ENCODE measurements around the gene PBOV1.

DNA sequence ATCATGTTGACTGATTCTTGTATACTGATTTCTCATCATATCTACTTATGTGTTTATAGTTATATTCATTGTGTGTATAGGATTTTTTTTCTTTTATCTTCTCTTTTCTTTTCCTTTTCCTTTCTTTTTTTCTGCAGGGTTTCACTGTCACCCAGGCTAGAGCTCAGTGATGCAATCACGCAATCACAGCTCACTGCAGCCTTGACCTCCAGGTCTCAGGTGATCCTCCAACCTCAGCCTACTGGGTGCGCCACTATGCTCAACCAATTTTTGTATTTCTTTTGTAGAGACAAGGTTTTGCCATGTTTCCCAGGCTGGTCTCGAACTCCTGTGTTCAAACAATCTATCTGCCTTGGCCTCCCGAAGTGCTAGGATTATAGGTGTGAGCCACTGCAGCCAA lies 1.6 kb upstream of the PBOV1 start:
- TF ChIP-seq ZBTB1 (tag by site-specific recombination; IDR thresholded peaks at IDR 0.05) (no peak), KLF16 (tag by site-specific recombination; IDR thresholded peaks at IDR 0.05) (no peak), ZNF112 (tag by site-specific recombination; IDR thresholded peaks at IDR 0.05) (no peak)
- TF ChIP-seq, protein P1, sequence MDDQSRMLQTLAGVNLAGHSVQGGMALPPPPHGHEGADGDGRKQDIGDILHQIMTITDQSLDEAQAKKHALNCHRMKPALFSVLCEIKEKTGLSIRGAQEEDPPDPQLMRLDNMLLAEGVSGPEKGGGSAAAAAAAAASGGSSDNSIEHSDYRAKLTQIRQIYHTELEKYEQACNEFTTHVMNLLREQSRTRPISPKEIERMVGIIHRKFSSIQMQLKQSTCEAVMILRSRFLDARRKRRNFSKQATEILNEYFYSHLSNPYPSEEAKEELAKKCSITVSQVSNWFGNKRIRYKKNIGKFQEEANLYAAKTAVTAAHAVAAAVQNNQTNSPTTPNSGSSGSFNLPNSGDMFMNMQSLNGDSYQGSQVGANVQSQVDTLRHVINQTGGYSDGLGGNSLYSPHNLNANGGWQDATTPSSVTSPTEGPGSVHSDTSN (CRISPR knock-in tag; IDR thresholded peaks at IDR 0.05) = no peak
- TF ChIP-seq, protein P2, sequence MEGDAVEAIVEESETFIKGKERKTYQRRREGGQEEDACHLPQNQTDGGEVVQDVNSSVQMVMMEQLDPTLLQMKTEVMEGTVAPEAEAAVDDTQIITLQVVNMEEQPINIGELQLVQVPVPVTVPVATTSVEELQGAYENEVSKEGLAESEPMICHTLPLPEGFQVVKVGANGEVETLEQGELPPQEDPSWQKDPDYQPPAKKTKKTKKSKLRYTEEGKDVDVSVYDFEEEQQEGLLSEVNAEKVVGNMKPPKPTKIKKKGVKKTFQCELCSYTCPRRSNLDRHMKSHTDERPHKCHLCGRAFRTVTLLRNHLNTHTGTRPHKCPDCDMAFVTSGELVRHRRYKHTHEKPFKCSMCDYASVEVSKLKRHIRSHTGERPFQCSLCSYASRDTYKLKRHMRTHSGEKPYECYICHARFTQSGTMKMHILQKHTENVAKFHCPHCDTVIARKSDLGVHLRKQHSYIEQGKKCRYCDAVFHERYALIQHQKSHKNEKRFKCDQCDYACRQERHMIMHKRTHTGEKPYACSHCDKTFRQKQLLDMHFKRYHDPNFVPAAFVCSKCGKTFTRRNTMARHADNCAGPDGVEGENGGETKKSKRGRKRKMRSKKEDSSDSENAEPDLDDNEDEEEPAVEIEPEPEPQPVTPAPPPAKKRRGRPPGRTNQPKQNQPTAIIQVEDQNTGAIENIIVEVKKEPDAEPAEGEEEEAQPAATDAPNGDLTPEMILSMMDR (tag by site-specific recombination; IDR thresholded peaks at IDR 0.05) = no peak
- TF ChIP-seq, protein P3, sequence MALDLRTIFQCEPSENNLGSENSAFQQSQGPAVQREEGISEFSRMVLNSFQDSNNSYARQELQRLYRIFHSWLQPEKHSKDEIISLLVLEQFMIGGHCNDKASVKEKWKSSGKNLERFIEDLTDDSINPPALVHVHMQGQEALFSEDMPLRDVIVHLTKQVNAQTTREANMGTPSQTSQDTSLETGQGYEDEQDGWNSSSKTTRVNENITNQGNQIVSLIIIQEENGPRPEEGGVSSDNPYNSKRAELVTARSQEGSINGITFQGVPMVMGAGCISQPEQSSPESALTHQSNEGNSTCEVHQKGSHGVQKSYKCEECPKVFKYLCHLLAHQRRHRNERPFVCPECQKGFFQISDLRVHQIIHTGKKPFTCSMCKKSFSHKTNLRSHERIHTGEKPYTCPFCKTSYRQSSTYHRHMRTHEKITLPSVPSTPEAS (tag by site-specific recombination; IDR thresholded peaks at IDR 0.05) = no peak
